AG04450 (cell line): ENCODE measurements around the gene RORB. TPM values are rescaled to one million over a fixed set of nuclear protein-coding genes. Genes with fewer than 3 reads are reported as not detected.

ENCODE experiments used
- CTCF ChIA-PET: fragments of 300-600, 350-600 bp; formaldehyde crosslinking; extraction: SDS; loops from one replicate; lab custom pipeline; 2022; ENCODE audit warnings: antibody characterized with exemption, inconsistent platforms; lab: Charles Lee
- POLR2A ChIA-PET: fragments of 350-600 bp; formaldehyde crosslinking; extraction: SDS; loops from one replicate; lab custom pipeline; 2021; ENCODE audit warnings: antibody characterized with exemption, inconsistent platforms; lab: Yijun Ruan, JAX
- DNase-seq: peaks from one replicate; pipeline ENCODE4 v3.0.0-alpha.2; 2011; ENCODE audit warnings: low read depth, low spot score
- H3K27ac ChIP-seq: one replicate; pipeline ENCODE4 v1.5.1; 2012; ENCODE audit warnings: low read depth, low read length, control low read depth
- H3K27me3 ChIP-seq: one replicate; pipeline ENCODE4 v1.6.0; 2012; ENCODE audit warnings: low read length; ENCODE audit not compliant: control insufficient read depth, insufficient read depth
- H3K4me3 ChIP-seq: 2 replicates; pipeline ENCODE4 v1.5.1; 2011; ENCODE audit warnings: mild to moderate bottlenecking, low read depth, low read length, control low read depth
- H3K9me3 ChIP-seq: 2 replicates; pipeline ENCODE4 v1.5.1; 2012; ENCODE audit warnings: low read length; ENCODE audit not compliant: control insufficient read depth, insufficient read depth
- CTCF ChIP-seq: IDR thresholded peaks from 2 replicates; pipeline ENCODE4 v1.5.1; 2011; ENCODE audit warnings: low read depth, low read length, control low read depth, inconsistent platforms
- polyA plus RNA-seq: library from polyadenylated mRNA; depleted of rRNA; stranded (reverse); fragments of >200 nt; gene quantifications from 2 replicates; pipeline ENCODE4 v1.2.3, GENCODE V29; 2011

RORB gene
- polyA plus RNA-seq, 1 experiment: not detected

- no peak for TF ChIP-seq CTCF
- Histone ChIP-seq H3K9me3 (no peaks in the 10 kb centered on the region), H3K27ac (no peak overlapping the region), H3K4me3 (no peak overlapping the region), H3K27me3 (peaks cover 2% of the 10 kb centered on the region)
- ChIA-PET CTCF (interaction anchor here (0.6 to 0.7 kb wide), 2 partner anchors 8 to 27 kb away, joined by 3 read pairs; no protein-coding TSS in a partner anchor), POLR2A (no interaction called here)
- no peak for DNase-seq
These were observed 101.7 kb downstream of the RORB start for GRCh38 chr9:74598874-74599273.

GRCh38 chr9:74609671-74610405 is 112.7 kb downstream of the RORB start:
- no peak for DNase-seq
- ChIA-PET POLR2A (no interaction called here), CTCF (no interaction called here)
- no peaks in the 10 kb centered on the region for H3K9me3 ChIP-seq
- no peak overlapping the region for H3K27ac ChIP-seq
- TF ChIP-seq CTCF: no peak
- no peak overlapping the region for H3K4me3 ChIP-seq
- no peaks in the 10 kb centered on the region for H3K27me3 ChIP-seq

- Histone ChIP-seq H3K27ac (no peak overlapping the region), H3K27me3 (no peaks in the 10 kb centered on the region), H3K4me3 (no peak overlapping the region), H3K9me3 (no peaks in the 10 kb centered on the region)
- ChIA-PET POLR2A (no interaction called here), CTCF (interaction anchor here (0.6 kb wide), 1 partner anchor 38 kb away, joined by 10 read pairs; no protein-coding TSS in a partner anchor)
- no peak for TF ChIP-seq CTCF
- DNase-seq: no peak
These were observed 113.5 kb downstream of the RORB start for GRCh38 chr9:74610523-74611061.

GRCh38 chr9:74630228-74630627 is 133.1 kb downstream of the RORB start:
- Histone ChIP-seq H3K27me3 (no peaks in the 10 kb centered on the region), H3K4me3 (no peak overlapping the region), H3K9me3 (no peaks in the 10 kb centered on the region), H3K27ac (no peak overlapping the region)
- TF ChIP-seq CTCF: no peak
- CTCF ChIA-PET: no interaction called here
- POLR2A ChIA-PET: no interaction called here
- DNase-seq: no peak

GRCh38 chr9:74639112-74639511 is 142.0 kb downstream of the RORB start:
- POLR2A ChIA-PET: no interaction called here
- CTCF ChIA-PET: interaction anchor here (2.0 kb wide), 1 partner anchor 1438 kb away, joined by 4 read pairs; no protein-coding TSS in a partner anchor
- TF ChIP-seq CTCF: no peak
- H3K4me3 ChIP-seq: no peak overlapping the region
- no peaks in the 10 kb centered on the region for H3K9me3 ChIP-seq
- H3K27me3 ChIP-seq: no peaks in the 10 kb centered on the region
- no peak for DNase-seq
- no peak overlapping the region for H3K27ac ChIP-seq
